Neutrophil (primary cell): ENCODE results near the gene ARFGAP1.
"Not testable (repeated sequence)": the region's sequence is repeated elsewhere in the genome, so short reads cannot be mapped to it uniquely, and the experiment has no call there.

Experiments
- H3K27ac ChIP-seq: fragments of 200-600 bp; sonication (generic); 2 replicates; pipeline ENCODE4 v1.5.1; 2016; ENCODE audit warnings: mild to moderate bottlenecking, moderate library complexity
- H3K27me3 ChIP-seq: fragments of 200-600 bp; sonication (generic); 2 replicates; pipeline ENCODE4 v1.6.0; 2016; ENCODE audit warnings: mild to moderate bottlenecking
- H3K36me3 ChIP-seq: fragments of 200-600 bp; sonication (generic); 2 replicates; pipeline ENCODE4 v1.5.1; 2017
- H3K4me1 ChIP-seq, 2 experiments: fragments of 200-600 bp in 1 of 2; sonication (generic) in 1 of 2; 1 replicate in 1 of 2; 2 replicates in 1 of 2; pipeline versions ENCODE4 v1.5.1 to v1.6.1; 2013 to 2016; ENCODE audit warnings: low read depth in 1 of 2, low read length in 1 of 2, mild to moderate bottlenecking in 1 of 2, moderate library complexity in 1 of 2; ENCODE audit not compliant: control insufficient read depth in 1 of 2, insufficient read depth in 1 of 2
- H3K4me3 ChIP-seq, 2 experiments: fragments of 200-600 bp in 1 of 2; sonication (generic) in 1 of 2; 1 replicate in 1 of 2; 2 replicates in 1 of 2; pipeline ENCODE4 v1.5.1; 2013 to 2016; ENCODE audit warnings: low read depth in 1 of 2, low read length in 1 of 2, mild to moderate bottlenecking in 1 of 2, moderate library complexity in 1 of 2
- H3K9me3 ChIP-seq: fragments of 200-600 bp; sonication (generic); 2 replicates; pipeline ENCODE4 v1.5.1; 2016
- CTCF ChIP-seq: fragments of 200-600 bp; sonication (generic); IDR thresholded peaks from 2 replicates; pipeline ENCODE4 v1.5.1; 2016; ENCODE audit warnings: antibody characterized with exemption

ARFGAP1 gene

GRCh38 chr20:63331741-63332400 lies 59.3 kb downstream of the ARFGAP1 start:
- H3K27ac ChIP-seq = no peak overlapping the region

GRCh38 chr20:63332488-63333240 lies 60.1 kb downstream of the ARFGAP1 start:
- Histone ChIP-seq H3K27ac (no peak overlapping the region), H3K36me3 (no peaks in the 10 kb centered on the region), H3K4me3 (no peak overlapping the region), H3K4me1 (no peaks in the 10 kb centered on the region), H3K27me3 (peaks cover 9% of the 10 kb centered on the region), H3K9me3 (no peaks in the 10 kb centered on the region)
- TF ChIP-seq CTCF = no peak

More at GRCh38 chr20:63331741-63332400, 59.3 kb downstream of the ARFGAP1 start:
- Histone ChIP-seq H3K4me3 (no peak overlapping the region), H3K4me1 (no peaks in the 10 kb centered on the region), H3K27me3 (peaks cover 9% of the 10 kb centered on the region), H3K36me3 (no peaks in the 10 kb centered on the region), H3K9me3 (peaks cover 3% of the 10 kb centered on the region)
- no peak for TF ChIP-seq CTCF

- Histone ChIP-seq H3K4me1 (no peaks in the 10 kb centered on the region), H3K27ac (no peak overlapping the region), H3K36me3 (no peaks in the 10 kb centered on the region), H3K9me3 (no peaks in the 10 kb centered on the region), H3K4me3 (no peak overlapping the region), H3K27me3 (peaks cover 9% of the 10 kb centered on the region)
- TF ChIP-seq CTCF = no peak
Observed at GRCh38 chr20:63333241-63333836, 60.7 kb downstream of the ARFGAP1 start.

GRCh38 chr20:63334356-63334755 lies 61.7 kb downstream of the ARFGAP1 start:
- Histone ChIP-seq H3K27ac (no peak overlapping the region), H3K27me3 (peaks cover 9% of the 10 kb centered on the region), H3K36me3 (no peaks in the 10 kb centered on the region), H3K4me3 (no peak overlapping the region), H3K4me1 (no peaks in the 10 kb centered on the region), H3K9me3 (peaks cover under 1% of the 10 kb centered on the region)
- TF ChIP-seq CTCF = no peak

- not testable (repeated sequence) for H3K9me3 ChIP-seq, H3K4me3 ChIP-seq, H3K4me1 ChIP-seq, H3K27ac ChIP-seq, H3K27me3 ChIP-seq, H3K36me3 ChIP-seq
Observed at GRCh38 chr20:63335060-63335459, 62.4 kb downstream of the ARFGAP1 start.

- H3K36me3 ChIP-seq = no peaks in the 10 kb centered on the region
- no peak overlapping the region for H3K4me3 ChIP-seq
- H3K27ac ChIP-seq = no peak overlapping the region
- H3K4me1 ChIP-seq = no peaks in the 10 kb centered on the region
- TF ChIP-seq CTCF = no peak
- peaks cover 4% of the 10 kb centered on the region for H3K9me3 ChIP-seq
- H3K27me3 ChIP-seq = peaks cover 9% of the 10 kb centered on the region
Observed at GRCh38 chr20:63335711-63336110, 63.1 kb downstream of the ARFGAP1 start.
